A673 (cell line): ENCODE measurements around the gene KCNQ1.

Experiments
- EZH2 ChIP-seq: fragments of 200-600 bp; sonication (generic); IDR thresholded peaks from 2 replicates; pipeline ENCODE4 v1.6.1; 2017; ENCODE audit warnings: borderline replicate concordance, low read depth, mild to moderate bottlenecking, mixed read lengths, antibody characterized with exemption, low read length; ENCODE audit not compliant: poor library complexity, severe bottlenecking
- TF ChIP-seq, protein P1 (sequence below): fragments of 300-800, 200-600 bp; sonication (generic); conservative IDR thresholded peaks from 2 replicates; pipeline ENCODE4 v1.5.1; 2017; ENCODE audit warnings: low read depth, mild to moderate bottlenecking, antibody characterized with exemption, low read length, moderate library complexity, mixed read lengths

DNA sequence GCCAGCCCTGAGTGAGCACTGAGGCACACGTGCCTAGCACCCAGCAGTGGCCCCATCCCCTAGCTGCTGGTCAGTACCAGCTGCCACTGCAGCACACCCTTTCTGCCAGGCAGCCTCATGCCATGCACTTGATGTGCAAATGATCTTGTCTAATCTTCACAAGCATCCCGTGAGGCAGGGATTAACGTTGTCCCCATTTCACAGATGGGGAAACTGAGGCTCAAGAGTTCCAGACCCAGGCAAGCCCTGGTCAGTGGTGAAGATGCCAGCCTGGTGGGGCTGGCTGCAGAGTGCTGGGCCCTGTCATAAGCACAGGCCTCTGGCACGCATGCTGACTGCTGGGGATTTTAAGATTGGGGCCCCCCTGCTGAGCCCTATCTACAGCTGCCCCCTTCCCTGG is 449.1 kb downstream of the KCNQ1 start:
- TF ChIP-seq, protein P1, sequence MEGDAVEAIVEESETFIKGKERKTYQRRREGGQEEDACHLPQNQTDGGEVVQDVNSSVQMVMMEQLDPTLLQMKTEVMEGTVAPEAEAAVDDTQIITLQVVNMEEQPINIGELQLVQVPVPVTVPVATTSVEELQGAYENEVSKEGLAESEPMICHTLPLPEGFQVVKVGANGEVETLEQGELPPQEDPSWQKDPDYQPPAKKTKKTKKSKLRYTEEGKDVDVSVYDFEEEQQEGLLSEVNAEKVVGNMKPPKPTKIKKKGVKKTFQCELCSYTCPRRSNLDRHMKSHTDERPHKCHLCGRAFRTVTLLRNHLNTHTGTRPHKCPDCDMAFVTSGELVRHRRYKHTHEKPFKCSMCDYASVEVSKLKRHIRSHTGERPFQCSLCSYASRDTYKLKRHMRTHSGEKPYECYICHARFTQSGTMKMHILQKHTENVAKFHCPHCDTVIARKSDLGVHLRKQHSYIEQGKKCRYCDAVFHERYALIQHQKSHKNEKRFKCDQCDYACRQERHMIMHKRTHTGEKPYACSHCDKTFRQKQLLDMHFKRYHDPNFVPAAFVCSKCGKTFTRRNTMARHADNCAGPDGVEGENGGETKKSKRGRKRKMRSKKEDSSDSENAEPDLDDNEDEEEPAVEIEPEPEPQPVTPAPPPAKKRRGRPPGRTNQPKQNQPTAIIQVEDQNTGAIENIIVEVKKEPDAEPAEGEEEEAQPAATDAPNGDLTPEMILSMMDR = no peak
- no peak for TF ChIP-seq EZH2
